Stimulated activated CD4-positive, alpha-beta T cell treated with anti-CD3 and anti-CD28 coated beads, Interleukin-4, amount 100 ng/mL, for 24 hours (primary cell): ENCODE data around the gene YIF1A.
"Not testable (repeated sequence)": the region's sequence is repeated elsewhere in the genome, so short reads cannot be mapped to it uniquely, and the experiment has no call there.

Source experiments
- DNase-seq: peaks from one replicate; pipeline ENCODE4 v3.0.0-alpha.2; 2020

YIF1A gene

DNA sequence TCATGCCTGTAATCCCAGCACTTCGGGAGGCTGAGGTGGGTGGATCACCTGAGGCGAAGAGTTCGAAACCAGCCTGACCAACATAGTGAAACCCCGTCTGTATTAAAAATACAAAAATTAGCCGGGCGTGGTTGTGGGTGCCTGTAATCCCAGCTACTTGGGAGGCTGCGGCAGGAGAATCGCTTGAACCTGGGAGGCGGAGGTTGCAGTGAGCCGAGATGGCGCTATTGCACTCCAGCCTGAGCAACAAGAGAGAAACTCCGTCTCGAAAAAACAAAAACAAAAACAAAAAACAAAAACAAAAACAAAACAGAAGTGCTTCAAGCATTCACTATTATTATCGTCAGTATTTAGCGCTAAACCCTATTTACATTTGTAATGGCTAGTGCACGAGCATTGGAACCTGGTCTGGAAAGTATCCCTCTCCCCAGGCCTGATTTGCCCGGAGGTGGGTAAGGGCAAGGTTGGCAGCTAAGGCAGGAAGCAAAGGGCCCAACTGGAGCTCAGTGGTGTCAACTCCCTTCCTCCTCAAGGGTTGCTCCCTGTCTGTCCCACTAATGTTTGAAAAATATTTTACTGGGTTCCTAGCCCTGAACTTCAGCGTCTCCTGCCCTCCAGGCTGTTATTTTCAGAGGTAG, 22.0 kb upstream of the YIF1A start:
- not testable (repeated sequence) for DNase-seq

DNA sequence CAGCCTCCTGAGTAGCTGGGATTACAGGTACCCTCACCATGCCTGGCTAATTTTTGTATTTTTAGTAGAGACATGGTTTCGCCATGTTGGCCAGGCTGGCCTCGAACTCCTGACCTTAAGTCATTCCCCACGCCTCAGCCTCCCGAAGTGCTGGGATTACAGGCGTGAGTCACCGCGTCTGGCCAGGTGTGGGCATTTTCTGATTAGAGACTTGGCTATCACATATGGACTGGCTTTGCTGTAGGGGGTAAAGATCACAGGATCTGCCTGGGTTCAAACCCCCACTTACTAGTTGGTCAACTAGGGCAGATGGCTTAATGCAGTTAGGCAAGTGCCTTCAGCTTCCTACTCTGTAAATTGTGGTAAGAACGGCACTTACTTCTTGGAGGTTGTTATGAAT, 21.4 kb upstream of the YIF1A start:
- no peak for DNase-seq

DNA sequence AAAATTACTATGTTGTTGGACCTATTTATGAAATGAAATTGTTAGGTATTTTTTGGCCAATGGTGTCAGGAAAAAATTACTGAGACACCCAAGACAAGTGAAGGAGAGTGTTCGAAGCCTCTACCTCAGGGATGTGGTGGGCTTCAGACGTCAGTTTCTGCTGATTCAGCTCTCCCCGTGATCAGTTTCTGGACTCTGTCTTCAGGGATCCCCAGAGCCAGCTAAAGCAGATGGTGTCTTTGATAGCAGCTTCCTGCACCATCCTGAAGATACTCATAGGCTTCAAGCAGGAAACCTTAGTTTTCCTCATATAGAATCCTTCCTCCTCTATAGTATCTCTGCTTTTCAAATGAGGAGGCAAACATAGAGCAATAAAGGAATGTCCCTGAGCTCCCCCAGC, 20.5 kb upstream of the YIF1A start:
- no peak for DNase-seq

DNA sequence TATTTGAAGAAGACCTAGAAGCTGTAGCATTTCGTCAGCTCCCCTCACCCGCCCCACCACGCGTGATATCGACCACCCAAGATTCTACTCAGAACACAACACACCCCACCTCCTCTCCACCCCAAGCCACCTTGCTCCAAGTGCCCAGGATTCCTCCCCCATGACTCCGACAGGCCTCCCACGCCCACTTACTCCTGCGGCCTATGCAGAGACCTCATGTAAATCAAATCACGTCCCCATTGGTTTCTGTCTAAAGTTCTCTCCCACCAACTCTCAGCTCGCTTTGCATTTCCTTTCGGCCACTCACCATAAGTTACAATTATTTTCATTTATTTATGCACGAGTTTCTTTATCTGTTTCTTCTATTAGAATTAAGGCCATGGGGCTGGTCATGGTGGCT, 13.7 kb upstream of the YIF1A start:
- no peak for DNase-seq

DNA sequence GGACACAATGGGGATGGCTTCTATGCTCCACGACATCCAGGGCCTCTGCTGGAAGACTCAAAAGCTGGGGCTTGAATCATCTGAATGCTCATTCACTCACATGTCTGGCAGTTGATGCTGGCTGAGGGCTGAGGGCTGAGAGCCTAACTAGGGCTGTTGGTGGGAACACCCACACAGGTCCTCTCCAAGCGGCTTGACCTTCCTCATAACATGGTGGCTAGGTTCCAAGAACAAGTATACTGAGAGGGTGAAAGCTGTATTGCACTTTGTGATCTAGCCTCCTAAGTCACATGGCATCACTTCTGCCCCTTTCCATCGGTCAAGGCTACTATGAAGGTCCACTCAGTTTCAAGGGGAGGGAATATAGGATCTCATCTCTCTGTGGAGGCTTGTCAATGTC, 10.2 kb upstream of the YIF1A start:
- no peak for DNase-seq

DNA sequence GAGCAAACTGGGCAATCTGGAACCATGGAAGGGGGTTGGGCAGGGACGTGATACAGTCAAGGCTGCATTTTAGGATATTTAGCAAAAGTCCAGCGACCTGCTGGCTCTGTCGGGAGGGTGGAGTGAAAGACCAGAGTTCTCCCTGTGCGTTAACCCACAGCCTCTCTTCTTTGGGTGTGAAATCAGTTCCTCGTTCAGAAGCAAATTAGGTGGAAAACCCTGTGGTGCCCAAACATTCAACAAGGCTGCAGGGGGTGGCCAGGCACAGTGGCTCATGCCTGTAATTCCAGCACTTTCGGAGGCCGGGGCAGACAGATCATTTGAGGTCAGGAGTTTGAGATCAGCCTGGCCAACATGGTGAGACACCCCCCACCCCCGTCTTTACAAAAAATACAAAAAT, 8.7 kb upstream of the YIF1A start:
- DNase-seq = no peak

DNA sequence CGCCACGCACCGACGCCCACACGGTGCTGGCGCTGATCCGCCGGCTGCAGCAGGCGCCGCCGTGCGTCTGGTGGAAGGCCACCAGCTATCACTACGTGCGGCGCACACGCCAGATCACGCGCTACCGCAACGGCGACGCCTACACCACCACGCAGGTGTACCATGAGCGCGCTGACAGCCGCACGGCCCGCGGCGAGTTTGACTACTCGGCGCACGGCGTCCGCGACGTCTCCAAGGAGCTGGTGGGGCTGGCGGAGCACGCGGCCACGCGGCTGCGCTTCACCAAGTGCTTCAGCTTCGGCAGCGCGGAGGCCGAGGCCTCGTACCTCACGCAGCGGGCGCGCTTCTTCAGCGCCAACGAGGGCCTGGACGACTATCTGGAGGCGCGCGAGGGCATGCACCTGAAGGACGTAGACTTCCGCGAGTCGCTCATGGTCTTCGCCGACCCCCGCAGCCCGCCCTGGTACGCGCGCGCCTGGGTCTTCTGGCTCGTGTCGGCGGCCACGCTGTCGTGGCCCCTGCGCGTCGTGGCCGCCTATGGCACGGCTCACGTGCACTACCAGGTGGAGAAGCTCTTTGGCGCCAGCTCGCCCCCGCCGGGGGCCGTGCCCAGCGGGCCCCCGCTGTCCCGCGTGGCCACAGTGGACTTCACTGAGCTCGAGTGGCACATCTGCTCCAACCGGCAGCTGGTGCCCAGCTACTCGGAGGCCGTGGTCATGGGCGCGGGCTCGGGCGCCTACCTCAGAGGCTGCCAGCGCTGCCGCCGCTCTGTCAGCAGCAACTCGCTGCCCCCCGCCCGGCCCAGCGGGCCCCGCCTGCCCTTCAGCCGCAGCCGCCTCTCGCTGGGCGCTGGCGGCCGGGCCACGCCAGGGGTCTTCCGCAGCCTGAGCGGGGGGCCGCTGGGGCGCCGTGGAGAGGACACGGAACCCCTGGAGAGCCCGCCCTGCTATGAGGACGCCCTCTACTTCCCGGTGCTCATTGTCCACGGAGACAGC, 6.0 kb upstream of the YIF1A start:
- DNase-seq = no peak

DNA sequence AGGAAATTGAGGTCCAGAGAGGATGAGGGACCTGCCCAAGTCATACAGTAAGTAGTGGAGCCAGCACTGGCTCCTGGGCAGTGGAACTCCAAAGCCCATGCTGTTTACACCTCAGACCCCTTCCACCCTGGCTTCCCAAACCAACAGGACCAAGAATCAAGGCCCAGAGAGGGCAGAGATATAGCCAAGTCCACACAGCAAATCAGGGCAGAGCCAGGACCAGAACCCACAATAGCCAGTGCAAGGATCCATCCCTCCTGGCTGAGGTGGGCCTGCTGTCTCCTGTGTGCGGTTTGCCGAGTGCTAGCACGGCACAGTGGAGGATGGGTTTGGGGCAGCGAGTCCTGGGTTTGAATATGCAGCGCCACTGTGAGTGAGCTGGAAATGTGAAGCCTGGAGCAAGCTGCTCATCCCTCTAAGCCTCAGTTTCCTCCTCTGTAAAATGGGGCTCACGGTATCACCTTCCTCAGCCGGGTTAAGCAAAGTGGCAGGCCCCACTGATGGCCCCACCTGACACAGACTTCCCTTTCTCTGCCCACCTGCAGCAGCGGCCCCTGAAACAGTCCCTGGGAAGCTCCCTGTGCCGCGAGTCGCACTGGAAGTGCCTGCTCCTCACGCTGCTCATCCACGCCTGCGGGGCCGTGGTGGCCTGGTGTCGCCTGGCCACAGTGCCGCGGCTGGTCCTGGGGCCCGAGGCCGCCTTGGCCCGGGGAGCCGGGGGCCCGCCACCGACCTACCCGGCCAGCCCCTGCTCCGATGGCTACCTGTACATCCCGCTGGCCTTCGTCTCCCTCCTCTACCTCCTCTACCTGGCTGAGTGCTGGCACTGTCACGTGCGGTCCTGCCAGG, 5.1 kb upstream of the YIF1A start:
- DNase-seq = no peak

DNA sequence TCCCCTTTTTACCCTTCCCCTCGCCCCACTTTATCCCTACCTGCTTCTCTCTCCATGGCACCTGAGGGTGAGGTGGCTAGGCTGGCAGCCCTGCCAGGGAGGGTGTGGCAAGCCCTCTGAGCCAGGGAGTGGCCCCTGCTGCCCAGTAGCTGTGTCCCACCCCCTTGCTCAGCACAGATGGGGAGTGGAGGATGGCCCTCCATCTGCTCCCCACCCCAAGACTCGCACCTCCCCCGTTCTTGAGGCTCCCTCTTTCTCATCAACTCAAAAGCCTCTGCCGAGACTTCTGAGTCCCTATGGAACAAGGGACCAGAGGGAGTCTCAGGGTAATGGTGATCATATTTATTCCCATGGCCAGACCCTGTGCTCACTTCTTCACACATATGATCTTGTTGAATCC, 4.4 kb upstream of the YIF1A start:
- no peak for DNase-seq

DNA sequence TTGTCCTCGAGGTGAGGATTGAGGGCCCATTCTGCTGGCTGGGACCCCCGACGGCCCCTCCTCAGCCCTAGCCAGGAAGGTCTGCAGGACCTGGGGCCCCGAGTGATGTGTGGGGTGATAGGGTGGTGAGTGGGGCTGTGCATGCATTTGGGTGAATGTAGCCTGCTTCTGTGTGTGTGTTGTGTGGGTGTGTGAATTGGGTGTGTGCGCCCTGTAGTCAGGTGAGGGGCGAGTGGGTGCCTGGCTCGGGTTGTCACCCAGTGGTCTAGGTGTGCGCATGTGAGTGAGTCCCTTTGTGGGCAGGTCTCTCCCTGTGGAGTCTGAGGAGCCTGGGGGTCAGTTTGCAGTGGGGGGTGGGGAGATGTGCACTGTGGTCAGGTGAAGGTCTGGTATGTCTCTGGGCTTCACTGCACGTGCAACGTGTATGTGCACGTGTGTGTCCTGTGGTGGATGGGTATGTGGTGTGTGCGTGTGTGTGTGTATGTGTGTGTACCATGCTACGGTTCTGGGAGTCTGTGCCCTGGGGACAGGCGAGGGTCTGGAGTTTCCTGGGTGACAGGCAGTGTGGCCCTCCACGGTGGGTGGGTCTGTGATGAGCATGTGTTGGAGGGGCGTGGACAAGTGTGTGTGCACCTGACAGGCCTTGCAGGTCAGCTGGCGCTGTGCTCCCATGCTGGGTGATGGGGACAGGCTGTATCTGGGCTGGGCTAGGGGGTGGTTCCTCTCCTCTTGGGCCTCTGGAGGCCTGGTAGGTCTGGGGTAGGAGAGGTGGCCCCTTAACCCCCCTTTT, 3.8 kb upstream of the YIF1A start:
- DNase-seq = no peak

DNA sequence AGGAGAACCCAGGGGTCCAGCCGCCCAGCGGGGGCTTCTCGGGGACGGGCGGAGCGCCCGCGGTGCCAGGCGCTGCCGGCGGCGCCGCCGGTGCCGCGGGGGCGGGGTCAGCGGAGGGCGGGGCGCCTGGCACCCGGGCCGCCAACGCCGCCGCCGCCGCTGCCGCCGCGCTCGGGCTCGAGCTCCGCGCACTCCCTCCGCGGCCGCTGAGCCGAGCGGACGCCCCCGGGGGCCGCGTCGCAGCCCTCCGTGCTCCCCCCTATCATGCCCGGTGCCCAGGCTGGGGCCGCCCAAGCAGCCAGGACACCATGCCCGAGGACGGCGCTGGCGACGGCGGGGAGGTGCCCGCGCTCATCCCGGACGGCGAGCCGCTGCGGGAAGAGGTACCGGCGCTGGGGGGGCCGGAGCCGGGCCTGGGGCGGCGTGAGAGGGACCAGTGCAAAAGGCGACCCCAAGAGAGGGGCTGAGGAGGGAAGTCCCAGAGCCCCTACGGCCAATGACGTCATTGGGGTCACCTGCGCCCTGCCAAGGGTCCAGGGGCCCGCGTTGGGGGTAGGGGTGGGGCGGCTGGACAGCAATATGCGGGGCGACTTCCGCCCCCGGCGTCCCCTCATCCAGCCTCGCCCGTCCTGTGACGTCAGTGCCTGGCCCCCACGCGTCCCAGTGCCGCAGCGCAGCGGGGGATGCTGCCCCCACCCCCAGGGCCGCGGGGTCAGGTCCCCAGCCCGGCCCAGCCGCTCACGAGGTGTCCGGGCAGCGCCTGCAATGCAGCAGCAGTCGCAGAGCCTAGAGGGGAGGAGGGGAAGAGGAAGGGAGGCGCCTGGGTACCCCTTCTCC, 3.0 kb upstream of the YIF1A start, which contains the start of gene TMEM151A:
Gene TMEM151A, plus strand, starts transcription at position 189 of the 837 bp plus-strand sequence. Its CDS starts 120 bp downstream, at position 309.
- no peak for DNase-seq

DNA sequence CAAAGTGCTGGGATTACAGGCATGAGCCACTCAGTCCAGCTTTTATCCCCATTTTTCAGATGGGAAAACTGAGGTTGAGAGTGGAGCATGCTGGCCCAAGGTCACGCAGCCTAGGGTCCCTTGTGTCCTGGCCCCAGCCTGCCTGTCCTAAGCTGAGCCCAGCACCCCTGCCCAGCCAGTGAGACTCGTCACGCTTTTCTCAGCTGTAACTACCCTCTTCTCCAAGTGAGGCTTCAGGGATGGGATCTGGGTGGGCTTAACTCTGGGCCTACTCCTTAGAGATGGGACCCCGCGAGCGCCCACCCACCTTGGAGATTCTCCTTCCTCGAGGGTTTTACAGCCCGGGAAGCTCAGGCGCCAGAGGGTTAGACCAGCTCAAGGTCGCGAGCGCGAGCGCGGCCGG, 2.4 kb upstream of the YIF1A start:
- DNase-seq = no peak

DNA sequence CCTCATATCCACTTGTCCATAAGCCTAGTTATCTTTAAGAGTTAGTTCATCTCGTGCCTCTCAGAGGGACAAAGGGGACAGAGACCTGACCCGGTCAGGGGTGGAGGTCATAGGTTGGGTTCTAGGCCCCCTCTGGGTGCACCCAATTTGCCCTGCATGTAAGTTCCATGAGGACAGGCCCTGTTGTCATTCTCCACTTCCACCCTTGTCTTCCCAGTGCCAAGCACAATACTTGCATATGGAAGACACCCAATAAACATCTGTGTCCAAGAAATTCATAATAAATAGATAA, 1.3 kb upstream of the YIF1A start:
- DNase-seq = no peak

DNA sequence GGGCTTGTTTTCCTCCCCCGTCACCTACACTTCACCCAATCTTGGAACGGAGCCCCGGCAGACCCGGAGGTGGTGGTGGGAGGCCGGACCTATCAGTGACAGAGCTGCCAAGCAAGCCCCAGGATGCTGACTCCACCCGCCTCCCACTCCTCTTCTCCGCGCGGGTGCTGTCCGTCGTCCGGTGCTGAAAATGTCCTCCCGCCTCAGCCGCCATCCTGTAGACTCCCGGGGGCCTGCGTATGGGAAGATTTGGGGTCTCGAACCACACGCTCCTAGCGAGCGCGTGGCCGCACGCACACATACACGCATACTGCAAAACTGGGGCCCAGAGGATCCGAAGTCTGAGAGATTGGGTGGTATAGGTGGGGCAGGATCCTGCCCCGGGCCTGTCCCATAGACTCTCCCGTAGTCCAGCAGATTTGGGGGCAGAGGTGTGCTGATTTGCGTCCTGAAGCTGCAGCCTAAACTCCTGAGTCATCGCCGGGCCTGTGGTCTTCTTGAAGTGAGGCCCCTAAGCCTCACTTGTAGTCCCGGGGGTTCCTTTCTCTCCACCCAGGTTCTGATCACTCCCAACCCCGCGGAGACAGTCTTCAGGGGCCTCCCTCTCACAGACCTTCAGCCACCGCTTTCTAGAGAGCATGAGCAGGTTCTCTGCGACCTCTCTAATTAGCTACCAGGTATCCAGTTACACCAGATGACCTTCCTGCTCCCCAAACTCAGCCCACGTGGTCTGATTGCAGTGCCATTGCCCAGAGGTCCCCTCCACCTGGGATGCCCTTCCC, 796 bp upstream of the YIF1A start:
- DNase-seq = peak; percentile 88

DNA sequence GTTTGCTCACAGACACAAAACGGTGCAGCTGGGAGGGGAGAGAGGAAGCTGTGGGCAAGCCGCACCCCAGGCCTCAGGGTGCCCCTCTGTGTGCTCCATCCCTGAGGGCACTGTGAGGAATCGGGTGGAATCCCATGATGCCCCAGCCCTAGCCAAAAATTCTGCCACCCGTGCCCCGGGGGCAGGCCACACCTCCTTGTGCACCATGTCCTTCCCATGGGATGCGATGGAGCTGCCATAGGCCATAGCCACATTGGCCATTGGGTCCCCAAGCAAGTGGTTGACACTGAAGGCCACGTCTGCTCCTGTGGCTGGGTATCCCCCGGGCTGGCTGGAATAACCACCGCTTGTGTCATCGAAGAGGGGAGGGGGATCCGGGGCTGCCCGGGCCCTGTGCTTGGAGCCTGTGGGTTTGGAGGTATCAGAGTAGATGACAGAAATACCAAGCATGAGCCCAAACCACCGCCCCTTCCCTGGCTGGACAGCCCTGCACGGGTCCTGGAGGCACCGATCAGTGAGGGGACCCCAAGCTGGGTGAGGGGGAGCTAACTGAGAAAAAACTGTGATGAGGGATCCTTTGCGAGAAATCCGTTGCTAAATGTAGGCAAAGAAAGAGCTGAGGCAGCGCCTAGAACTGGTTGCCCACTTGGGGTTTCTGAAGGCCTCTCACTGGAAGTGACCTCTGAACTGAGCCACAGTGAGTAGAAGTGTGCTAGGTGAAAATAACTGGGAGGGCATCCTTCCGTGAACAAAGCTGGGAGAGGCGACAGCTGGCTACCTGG, 863 bp downstream of the YIF1A start:
- DNase-seq = no peak

DNA sequence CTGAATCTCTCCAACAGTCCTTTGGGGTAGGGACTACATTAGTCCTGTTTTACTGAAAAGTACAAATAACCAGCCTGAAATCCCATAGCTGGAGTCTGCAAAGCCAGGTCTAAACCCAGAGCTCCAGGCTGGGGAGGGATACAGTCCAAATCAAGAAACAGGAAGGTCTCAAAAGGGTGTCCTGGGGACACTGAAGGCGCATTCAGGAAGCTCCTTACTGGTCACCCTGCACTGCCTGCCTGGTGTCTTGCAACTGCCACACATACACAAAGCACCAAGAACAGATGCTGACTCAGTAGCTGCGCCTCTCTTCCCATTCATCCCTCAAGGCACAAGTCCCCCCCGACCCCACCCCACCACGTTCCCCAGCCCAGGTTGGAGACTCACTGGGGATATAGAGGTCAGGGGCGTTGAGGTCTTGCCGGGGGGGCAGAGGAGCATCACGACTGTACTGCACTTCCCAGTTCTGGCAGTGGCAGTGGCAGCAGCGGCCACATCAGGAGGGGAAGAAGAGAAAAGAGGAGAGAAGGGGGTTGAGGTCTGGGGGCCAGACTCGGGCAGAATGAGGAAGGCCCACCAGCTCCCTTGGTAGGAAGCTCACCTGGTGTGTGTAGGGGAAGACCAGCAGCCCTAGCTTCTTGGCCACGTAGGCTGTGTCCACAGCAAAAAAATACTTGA, 1.6 kb downstream of the YIF1A start:
- DNase-seq = no peak

DNA sequence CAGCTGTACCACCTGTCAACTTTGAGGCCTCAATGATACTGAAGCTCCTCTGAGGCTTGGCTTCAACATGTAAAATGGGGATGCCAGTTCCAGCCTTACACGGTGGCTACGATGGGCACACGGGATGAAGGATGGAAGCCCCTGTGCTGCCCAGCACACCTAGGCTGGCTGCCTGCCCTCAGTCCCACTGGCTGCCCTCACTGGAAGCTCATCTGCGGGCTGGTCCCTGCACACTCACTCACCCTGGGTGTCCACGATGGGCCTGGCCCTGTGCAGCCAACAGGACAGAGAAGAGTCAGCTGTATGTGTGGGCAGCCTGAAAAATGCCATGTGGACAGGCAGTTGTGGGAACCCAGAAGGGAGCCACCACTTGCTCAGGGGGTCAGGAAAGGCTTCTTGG, 2.2 kb downstream of the YIF1A start:
- no peak for DNase-seq

DNA sequence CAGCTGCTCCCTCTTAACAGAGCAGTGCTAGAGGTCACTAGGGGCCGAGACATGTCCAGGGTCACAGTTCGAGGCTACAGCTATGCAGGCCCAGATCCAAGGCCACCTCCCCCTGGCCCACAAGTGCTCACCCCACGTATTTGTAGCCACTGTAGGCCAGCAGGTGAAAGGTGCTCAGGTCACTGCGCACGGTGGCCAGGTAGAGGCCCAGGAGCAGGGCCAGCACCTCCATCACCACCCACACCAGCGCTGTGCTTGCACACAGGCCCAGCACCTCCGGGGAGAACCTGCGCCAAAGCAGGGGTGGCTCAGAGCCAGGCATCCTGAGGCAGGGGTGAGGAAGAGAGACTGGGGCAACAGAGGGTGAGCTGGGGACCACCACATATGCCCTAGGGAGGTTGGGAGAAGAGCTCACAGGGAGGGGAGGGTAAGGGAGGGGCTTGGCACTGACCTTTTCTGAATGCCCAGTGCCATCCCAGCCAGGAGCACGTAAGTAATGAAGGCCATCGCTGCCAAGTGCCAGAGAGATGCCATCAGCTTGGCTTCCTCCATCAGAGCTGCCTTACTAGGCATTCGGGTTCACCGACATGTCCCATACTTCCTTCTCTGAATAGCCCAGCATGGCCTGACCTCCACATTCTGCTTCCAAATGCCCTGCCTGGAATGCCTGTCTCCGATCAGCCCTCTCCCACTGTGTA, 3.5 kb downstream of the YIF1A start:
- no peak for DNase-seq
